IMR-90 (cell line): Measurements from ENCODE around the gene ATP1A2.

Experiments used
- NFE2L2 ChIP-seq: fragments of 150-350 bp; IDR thresholded peaks from 2 replicates; pipeline ENCODE4 v1.6.1; 2016; ENCODE audit warnings: low read depth, mild to moderate bottlenecking, low read length
- POLR2A ChIP-seq: IDR thresholded peaks from 2 replicates; pipeline ENCODE4 v1.6.1; 2012; ENCODE audit warnings: mild to moderate bottlenecking, low read depth, low read length
- RAD21 ChIP-seq: IDR thresholded peaks from 2 replicates; pipeline ENCODE4 v1.6.1; 2012; ENCODE audit warnings: low read length, improper control_type of control experiment
- SMC3 ChIP-seq: fragments of 150-350 bp; IDR thresholded peaks from 2 replicates; pipeline ENCODE4 v1.6.1; 2016; ENCODE audit warnings: low read depth, mild to moderate bottlenecking, antibody characterized with exemption, low read length, moderate library complexity
- TF ChIP-seq, protein P1 (sequence below): conservative IDR thresholded peaks from 2 replicates; pipeline ENCODE4 v1.5.1; 2012; ENCODE audit warnings: mild to moderate bottlenecking, low read depth, low read length, improper control_type of control experiment

DNA sequence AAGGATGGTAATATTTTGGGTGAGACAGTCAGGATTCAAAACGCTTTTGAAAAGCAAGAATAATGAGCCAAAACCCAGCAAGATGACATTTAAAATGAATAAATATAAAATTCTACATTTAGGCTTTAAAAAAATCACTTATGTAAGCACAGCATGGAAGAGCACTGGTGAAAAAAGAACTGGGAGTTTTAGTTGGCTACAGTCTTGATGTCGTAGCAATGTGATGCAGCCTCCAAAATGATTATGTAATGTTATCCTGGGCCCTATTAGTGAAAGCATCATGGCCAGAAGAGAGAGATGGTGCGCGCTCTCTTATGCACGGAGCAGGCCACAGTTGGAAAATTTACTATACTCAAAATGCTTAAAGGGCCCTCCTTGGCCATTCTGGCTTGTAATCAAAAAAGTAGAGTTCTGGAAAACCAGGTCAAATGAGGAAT is 29.1 kb upstream of the ATP1A2 start:
- no peak for TF ChIP-seq POLR2A
- TF ChIP-seq, protein P1, sequence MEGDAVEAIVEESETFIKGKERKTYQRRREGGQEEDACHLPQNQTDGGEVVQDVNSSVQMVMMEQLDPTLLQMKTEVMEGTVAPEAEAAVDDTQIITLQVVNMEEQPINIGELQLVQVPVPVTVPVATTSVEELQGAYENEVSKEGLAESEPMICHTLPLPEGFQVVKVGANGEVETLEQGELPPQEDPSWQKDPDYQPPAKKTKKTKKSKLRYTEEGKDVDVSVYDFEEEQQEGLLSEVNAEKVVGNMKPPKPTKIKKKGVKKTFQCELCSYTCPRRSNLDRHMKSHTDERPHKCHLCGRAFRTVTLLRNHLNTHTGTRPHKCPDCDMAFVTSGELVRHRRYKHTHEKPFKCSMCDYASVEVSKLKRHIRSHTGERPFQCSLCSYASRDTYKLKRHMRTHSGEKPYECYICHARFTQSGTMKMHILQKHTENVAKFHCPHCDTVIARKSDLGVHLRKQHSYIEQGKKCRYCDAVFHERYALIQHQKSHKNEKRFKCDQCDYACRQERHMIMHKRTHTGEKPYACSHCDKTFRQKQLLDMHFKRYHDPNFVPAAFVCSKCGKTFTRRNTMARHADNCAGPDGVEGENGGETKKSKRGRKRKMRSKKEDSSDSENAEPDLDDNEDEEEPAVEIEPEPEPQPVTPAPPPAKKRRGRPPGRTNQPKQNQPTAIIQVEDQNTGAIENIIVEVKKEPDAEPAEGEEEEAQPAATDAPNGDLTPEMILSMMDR, result no peak
- TF ChIP-seq SMC3, result no peak
- no peak for TF ChIP-seq RAD21
- no peak for TF ChIP-seq NFE2L2
